Measurements from ENCODE around the gene PPP1R3C.

Gene PPP1R3C

GRCh38 chr10:91597197-91597881 lies 35.5 kb downstream of the PPP1R3C start:
- DNase-seq = no peak

- DNase-seq = no peak
Observed at GRCh38 chr10:91596825-91597196, 36.1 kb downstream of the PPP1R3C start.

GRCh38 chr10:91593834-91594233 lies 39.0 kb downstream of the PPP1R3C start:
- DNase-seq = no peak

- DNase-seq = no peak
Observed at GRCh38 chr10:91593366-91593765, 39.5 kb downstream of the PPP1R3C start.

- no peak for DNase-seq
Observed at GRCh38 chr10:91592266-91592975, 40.5 kb downstream of the PPP1R3C start.

GRCh38 chr10:91591797-91592174 lies 41.1 kb downstream of the PPP1R3C start:
- DNase-seq = no peak

- no peak for DNase-seq
Observed at GRCh38 chr10:91590904-91591796, 41.7 kb downstream of the PPP1R3C start.

- DNase-seq = no peak
Observed at GRCh38 chr10:91590142-91590903, 42.5 kb downstream of the PPP1R3C start.

GRCh38 chr10:91589658-91590035 lies 43.2 kb downstream of the PPP1R3C start:
- DNase-seq = no peak

GRCh38 chr10:91589015-91589657 lies 43.7 kb downstream of the PPP1R3C start:
- no peak for DNase-seq

GRCh38 chr10:91587710-91588638 lies 44.9 kb downstream of the PPP1R3C start:
- DNase-seq = no peak

- DNase-seq = no peak
Observed at GRCh38 chr10:91582153-91582554, 50.7 kb downstream of the PPP1R3C start.

GRCh38 chr10:91579329-91579985 lies 53.4 kb downstream of the PPP1R3C start:
- DNase-seq = no peak

Data from retina (tissue), 1 donor.